ENCODE results near the gene RDH13.

Gene RDH13

DNA sequence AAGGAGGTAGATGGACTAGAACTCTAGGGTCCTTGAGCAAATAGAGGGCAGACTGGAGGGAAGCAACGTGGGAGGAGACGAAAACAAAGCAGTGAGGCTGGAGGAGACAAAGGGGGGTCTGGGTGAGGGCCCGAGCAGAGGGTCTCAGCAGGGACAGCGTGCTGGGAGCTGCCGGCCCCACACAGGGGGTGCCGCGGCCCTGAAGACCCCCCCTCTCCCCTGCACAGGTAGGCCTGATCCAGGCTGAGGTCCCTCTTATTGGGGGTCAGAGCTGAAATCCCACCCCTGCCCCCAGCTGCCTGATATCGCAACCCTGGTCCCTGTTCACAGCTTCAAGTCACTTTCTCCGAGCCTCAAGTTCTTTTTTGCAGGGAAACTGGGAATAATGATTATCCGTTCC, 21.5 kb upstream of the RDH13 start:
- Mint-ChIP-seq H3K36me3 (ENCODE audit: low read depth) (peaks cover 3% of the 10 kb centered on the region), H3K27me3 (ENCODE audit: low read depth) (peaks cover 93% of the 10 kb centered on the region), H3K4me1 (peaks cover 23% of the 10 kb centered on the region), H3K27ac (no peak overlapping the region), H3K4me3 (peak overlapping the region in 2 of 3 experiments; percentile 20 to 50), H3K9me3 (peaks cover 3% of the 10 kb centered on the region)
- TF ChIP-seq, protein P1, sequence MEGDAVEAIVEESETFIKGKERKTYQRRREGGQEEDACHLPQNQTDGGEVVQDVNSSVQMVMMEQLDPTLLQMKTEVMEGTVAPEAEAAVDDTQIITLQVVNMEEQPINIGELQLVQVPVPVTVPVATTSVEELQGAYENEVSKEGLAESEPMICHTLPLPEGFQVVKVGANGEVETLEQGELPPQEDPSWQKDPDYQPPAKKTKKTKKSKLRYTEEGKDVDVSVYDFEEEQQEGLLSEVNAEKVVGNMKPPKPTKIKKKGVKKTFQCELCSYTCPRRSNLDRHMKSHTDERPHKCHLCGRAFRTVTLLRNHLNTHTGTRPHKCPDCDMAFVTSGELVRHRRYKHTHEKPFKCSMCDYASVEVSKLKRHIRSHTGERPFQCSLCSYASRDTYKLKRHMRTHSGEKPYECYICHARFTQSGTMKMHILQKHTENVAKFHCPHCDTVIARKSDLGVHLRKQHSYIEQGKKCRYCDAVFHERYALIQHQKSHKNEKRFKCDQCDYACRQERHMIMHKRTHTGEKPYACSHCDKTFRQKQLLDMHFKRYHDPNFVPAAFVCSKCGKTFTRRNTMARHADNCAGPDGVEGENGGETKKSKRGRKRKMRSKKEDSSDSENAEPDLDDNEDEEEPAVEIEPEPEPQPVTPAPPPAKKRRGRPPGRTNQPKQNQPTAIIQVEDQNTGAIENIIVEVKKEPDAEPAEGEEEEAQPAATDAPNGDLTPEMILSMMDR (IDR thresholded peaks at IDR 0.05; ENCODE audit: unreplicated experiment in 3 of 3), result no peak

DNA sequence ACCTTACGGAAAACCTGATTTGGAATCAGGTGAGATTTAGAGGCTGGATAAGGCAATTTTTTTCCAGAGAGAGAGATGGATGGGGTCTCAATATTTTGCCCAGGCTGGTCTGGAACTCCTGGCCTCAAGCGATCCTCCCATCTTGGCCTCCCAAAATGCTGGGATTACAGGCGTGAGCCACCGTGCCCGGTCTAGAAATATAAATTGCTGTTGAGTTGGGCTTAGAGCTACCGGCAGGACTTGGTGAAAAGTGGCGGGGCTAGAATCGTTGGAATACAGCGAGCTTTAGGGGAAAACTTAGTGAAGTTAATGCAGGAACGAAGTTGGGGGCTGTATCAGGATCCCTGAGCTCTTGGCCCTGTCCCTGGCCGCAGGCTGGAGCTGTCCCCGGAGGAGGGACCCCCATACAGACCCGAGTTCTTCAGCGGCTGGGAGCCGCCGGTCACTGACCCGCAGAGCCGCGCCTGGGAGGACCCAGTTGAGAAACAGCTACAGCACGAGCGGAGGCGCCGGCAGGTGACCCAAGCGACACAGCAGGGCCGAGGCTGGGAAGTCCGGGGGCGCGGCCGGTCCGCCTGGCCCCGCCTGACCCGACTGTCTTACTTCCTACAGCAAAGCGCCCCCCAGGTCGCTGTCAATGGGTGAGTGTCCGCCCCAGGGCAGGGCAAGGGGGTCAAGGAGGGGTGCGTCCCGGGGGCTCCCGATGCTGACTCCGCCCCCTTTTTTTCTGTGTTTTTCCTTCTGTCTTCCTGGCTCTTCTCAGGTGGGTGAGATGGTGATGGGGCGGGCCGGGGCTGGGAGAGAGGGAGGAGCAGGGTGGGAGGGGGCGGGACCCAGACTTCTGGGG, 20.3 kb upstream of the RDH13 start:
- Mint-ChIP-seq H3K4me1 (peaks cover 18% of the 10 kb centered on the region), H3K9me3 (peaks cover 3% of the 10 kb centered on the region), H3K27me3 (ENCODE audit: low read depth) (peaks cover 91% of the 10 kb centered on the region), H3K36me3 (ENCODE audit: low read depth) (peaks cover 3% of the 10 kb centered on the region), H3K27ac (no peak overlapping the region), H3K4me3 (peak overlapping the region in 2 of 3 experiments; percentile 56 to 76)
- TF ChIP-seq, protein P1 (IDR thresholded peaks at IDR 0.05; ENCODE audit: unreplicated experiment in 3 of 3), result no peak

DNA sequence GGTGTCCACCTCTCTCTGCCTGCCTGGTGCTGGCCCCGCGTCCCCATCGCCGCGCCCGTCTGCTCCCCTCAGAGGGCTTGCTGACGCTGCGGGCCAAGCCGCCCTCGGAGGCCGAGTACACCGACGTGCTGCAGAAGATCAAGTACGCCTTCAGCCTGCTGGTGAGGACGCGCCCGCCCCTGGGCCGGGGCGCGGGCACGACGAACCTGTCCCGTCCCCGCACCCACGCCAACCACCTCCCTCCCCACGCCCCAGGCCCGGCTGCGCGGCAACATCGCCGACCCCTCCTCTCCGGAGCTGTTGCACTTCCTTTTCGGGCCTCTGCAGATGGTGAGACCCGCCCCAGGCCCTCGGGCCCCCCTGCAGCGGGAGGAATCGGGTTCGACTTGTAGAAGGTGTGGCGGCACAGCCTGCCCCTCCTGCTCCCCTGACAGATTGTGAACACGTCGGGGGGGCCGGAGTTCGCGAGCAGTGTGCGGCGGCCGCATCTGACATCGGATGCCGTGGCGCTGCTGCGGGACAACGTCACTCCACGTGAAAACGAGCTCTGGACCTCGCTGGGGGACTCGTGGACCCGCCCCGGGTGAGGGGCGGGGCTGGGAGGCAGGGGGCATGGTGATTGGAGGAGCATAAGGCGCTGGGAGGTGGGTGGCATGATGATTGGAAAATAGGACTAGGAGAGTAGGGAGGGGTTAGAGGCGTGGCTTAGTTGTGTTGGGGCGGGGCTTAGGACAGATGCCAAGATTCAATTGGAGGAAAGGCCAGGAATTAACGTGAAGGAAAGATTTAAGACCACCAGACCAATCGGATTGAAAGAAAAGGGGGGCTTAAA, 19.3 kb upstream of the RDH13 start:
- TF ChIP-seq, protein P1 (IDR thresholded peaks at IDR 0.05; ENCODE audit: unreplicated experiment in 3 of 3), result no peak
- peaks cover 8% of the 10 kb centered on the region for H3K4me1 Mint-ChIP-seq
- peaks cover 90% of the 10 kb centered on the region for H3K27me3 Mint-ChIP-seq (ENCODE audit: low read depth)
- peaks cover 3% of the 10 kb centered on the region for H3K9me3 Mint-ChIP-seq
- peaks cover 3% of the 10 kb centered on the region for H3K36me3 Mint-ChIP-seq (ENCODE audit: low read depth)
- H3K27ac Mint-ChIP-seq, result no peak overlapping the region
- peak overlapping the region; percentile 56 to 76 (median 65) for H3K4me3 Mint-ChIP-seq

DNA sequence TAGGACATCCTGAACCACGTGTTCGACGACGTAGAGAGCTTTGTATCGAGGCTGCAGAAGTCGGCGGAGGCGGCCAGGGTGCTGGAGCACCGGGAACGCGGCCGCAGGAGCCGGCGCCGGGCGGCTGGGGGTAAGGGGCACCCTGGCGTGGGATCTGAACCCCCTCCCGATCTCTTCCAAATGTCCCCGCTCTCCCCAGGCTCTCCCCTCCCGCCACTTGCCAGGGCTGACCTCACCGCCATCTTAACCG, 18.7 kb upstream of the RDH13 start:
- TF ChIP-seq, protein P1 (IDR thresholded peaks at IDR 0.05; ENCODE audit: unreplicated experiment in 3 of 3), result no peak
- Mint-ChIP-seq H3K36me3 (ENCODE audit: low read depth) (peaks cover 3% of the 10 kb centered on the region), H3K4me3 (peak overlapping the region in 2 of 3 experiments; percentile 76 to 77), H3K27me3 (ENCODE audit: low read depth) (peaks cover 90% of the 10 kb centered on the region), H3K27ac (no peak overlapping the region), H3K4me1 (peaks cover 6% of the 10 kb centered on the region), H3K9me3 (peaks cover 3% of the 10 kb centered on the region)

DNA sequence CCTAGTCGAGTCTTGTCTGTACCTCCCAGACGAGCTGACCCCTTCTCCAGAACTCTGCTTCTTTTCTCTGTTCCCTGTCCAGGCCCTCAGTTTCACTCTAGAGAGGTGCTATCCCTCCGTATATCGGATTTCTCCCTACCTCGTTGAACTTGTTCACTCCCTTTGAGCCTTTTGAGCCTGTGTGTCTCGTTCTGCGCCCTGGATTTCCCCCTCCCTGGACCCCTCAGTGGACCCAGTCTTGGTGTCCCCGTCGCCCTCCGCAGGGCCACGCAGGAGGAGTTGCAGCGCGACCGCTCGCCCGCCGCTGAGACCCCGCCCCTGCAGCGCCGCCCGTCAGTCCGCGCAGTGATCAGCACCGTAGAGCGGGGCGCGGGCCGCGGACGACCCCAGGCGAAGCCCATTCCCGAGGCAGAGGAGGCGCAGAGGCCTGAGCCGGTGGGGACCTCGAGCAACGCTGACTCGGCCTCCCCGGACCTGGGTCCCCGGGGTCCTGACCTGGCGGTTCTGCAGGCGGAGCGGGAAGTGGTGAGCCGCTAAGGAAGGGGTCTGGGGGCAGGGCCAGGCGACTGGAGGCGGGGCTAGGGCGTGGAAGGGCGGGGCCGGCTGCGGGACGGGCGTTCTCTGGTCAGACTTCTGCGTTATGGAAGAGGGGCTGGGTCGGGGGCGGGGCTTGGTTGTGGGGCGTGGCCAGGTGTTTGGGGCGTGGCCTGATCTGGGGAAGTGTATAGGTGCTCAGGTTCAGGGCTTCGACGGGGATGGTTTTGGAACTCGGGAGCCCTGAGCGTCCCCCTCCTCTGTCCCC, 18.2 kb upstream of the RDH13 start:
- Mint-ChIP-seq H3K9me3 (peaks cover 3% of the 10 kb centered on the region), H3K27ac (no peak overlapping the region)
- TF ChIP-seq, protein P1 (IDR thresholded peaks at IDR 0.05; ENCODE audit: unreplicated experiment in 3 of 3), result no peak

More for the DNA sequence above, 18.2 kb upstream of the RDH13 start:
- peaks cover 3% of the 10 kb centered on the region for H3K36me3 Mint-ChIP-seq (ENCODE audit: low read depth)
- H3K27me3 Mint-ChIP-seq (ENCODE audit: low read depth), result peaks cover 93% of the 10 kb centered on the region
- H3K4me1 Mint-ChIP-seq, result peaks cover 6% of the 10 kb centered on the region
- peak overlapping the region; percentile 75 to 77 (median 76) for H3K4me3 Mint-ChIP-seq
